GM12891 (cell line): Measurements from ENCODE around the gene ZNF407.

Source experiments
- PAX5 ChIP-seq: IDR thresholded peaks from 2 replicates; pipeline ENCODE4 v1.6.1; 2011; ENCODE audit warnings: low read length, moderate library complexity, mild to moderate bottlenecking; ENCODE audit not compliant: insufficient read depth, severe bottlenecking
- POLR2A ChIP-seq: IDR thresholded peaks from 2 replicates; pipeline ENCODE4 v1.6.1; 2011; ENCODE audit warnings: low read depth, low read length, control low read depth

DNA sequence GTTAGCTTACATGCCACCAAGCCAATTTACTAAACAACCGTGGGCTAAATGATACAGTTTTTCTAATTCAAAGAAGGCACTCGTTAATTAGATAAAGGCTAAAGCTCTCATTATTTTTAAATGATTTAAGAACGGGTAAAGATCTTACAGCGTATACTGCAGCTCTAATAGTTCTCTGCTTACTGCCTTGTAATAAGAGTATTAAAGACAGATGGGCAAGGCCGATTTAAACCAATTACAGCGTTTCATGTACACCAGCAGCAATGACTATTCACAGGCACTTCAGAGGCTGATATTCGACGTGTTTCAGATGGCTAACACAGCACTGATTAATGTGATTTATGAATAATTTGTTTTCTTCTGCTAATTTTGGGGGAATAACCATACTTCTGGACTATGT lies 259.3 kb downstream of the ZNF407 start:
- TF ChIP-seq POLR2A, result no peak
- no peak for TF ChIP-seq PAX5
